Transverse colon (tissue), 4 donors: ENCODE data around the gene NHLRC1.

Experiments
- POLR2A ChIP-seq: fragments of 450-650 bp; IDR thresholded peaks from one replicate; pipeline ENCODE4 v1.6.1; 2016; ENCODE audit warnings: antibody characterized with exemption, mild to moderate bottlenecking, moderate library complexity
- POLR2AphosphoS5 ChIP-seq, 3 donors: sonication (generic); formaldehyde crosslinking; IDR thresholded peaks; one replicate each; pipeline ENCODE4 v1.6.1; 2016; ENCODE audit warnings: antibody characterized with exemption in 3 of 3
- TF ChIP-seq, protein P1 (sequence below), 5 experiments: fragments of 200-600 bp in 3 of 5; fragments of 450-650 bp in 2 of 5; sonication (generic) in 3 of 5; IDR thresholded peaks; 1 replicate in 2 of 5; 2 replicates in 3 of 5; pipeline ENCODE4 v1.5.1; 2016 to 2017; ENCODE audit warnings: antibody characterized with exemption in 5 of 5, inconsistent platforms in 3 of 5, mild to moderate bottlenecking in 2 of 5, moderate library complexity in 1 of 5

DNA sequence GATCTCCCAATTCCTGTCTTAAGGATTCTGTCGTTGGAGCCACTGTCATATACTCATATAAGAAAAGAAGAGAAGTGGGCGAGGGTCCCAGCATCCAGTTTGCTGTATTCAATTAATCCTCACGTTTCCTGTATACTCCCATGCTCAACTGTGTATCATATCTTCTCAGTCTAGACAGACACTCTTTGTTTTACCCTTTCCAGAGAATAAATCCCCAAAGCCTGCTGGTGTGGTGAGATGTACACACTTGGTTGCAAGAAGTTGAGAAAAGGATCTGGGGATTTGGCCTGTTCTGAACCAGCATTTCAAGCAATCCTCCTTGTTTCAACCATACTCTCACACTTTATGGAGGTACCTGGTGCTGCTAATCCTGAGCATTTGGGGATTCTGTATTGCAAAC is 29.3 kb upstream of the NHLRC1 start:
- TF ChIP-seq, protein P1, sequence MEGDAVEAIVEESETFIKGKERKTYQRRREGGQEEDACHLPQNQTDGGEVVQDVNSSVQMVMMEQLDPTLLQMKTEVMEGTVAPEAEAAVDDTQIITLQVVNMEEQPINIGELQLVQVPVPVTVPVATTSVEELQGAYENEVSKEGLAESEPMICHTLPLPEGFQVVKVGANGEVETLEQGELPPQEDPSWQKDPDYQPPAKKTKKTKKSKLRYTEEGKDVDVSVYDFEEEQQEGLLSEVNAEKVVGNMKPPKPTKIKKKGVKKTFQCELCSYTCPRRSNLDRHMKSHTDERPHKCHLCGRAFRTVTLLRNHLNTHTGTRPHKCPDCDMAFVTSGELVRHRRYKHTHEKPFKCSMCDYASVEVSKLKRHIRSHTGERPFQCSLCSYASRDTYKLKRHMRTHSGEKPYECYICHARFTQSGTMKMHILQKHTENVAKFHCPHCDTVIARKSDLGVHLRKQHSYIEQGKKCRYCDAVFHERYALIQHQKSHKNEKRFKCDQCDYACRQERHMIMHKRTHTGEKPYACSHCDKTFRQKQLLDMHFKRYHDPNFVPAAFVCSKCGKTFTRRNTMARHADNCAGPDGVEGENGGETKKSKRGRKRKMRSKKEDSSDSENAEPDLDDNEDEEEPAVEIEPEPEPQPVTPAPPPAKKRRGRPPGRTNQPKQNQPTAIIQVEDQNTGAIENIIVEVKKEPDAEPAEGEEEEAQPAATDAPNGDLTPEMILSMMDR (IDR thresholded peaks at IDR 0.05) = no peak
- no peak for TF ChIP-seq POLR2A
- no peak for TF ChIP-seq POLR2AphosphoS5 (IDR thresholded peaks at IDR 0.05)
